ENCODE results near the gene ENGASE. TPM values are rescaled to one million over a fixed set of nuclear protein-coding genes. Genes with fewer than 3 reads are reported as not detected.

Gene ENGASE
- polyA plus RNA-seq, 1 donor: 21.0 TPM

GRCh38 chr17:79036596-79036995 is 38.0 kb upstream of the ENGASE start:
- DNase-seq: no peak

- no peak for DNase-seq
These were observed 36.0 kb upstream of the ENGASE start for GRCh38 chr17:79038545-79039135.

GRCh38 chr17:79039171-79039570 is 35.5 kb upstream of the ENGASE start:
- DNase-seq: no peak

- DNase-seq: no peak
These were observed 34.7 kb upstream of the ENGASE start for GRCh38 chr17:79039886-79040285.

- no peak for DNase-seq
These were observed 33.5 kb upstream of the ENGASE start for GRCh38 chr17:79041041-79041570.

GRCh38 chr17:79041723-79042420 is 32.8 kb upstream of the ENGASE start:
- no peak for DNase-seq

- DNase-seq: no peak
These were observed 32.0 kb upstream of the ENGASE start for GRCh38 chr17:79042421-79043190.

GRCh38 chr17:79043191-79043930 is 31.3 kb upstream of the ENGASE start:
- no peak for DNase-seq

- DNase-seq: no peak
These were observed 30.7 kb upstream of the ENGASE start for GRCh38 chr17:79043931-79044320.

GRCh38 chr17:79044462-79044861 is 30.2 kb upstream of the ENGASE start:
- no peak for DNase-seq

GRCh38 chr17:79045001-79045729 is 29.5 kb upstream of the ENGASE start:
- no peak for DNase-seq

- DNase-seq: peak; percentile 57
These were observed 28.8 kb upstream of the ENGASE start for GRCh38 chr17:79045842-79046196.

- DNase-seq: no peak
These were observed 28.3 kb upstream of the ENGASE start for GRCh38 chr17:79046197-79046915.

GRCh38 chr17:79046916-79047280 is 27.7 kb upstream of the ENGASE start:
- DNase-seq: no peak

- no peak for DNase-seq
These were observed 27.2 kb upstream of the ENGASE start for GRCh38 chr17:79047291-79047920.

GRCh38 chr17:79047923-79048825 is 26.4 kb upstream of the ENGASE start:
- DNase-seq: no peak

- no peak for DNase-seq
These were observed 25.5 kb upstream of the ENGASE start for GRCh38 chr17:79048826-79049755.

- DNase-seq: no peak
These were observed 24.8 kb upstream of the ENGASE start for GRCh38 chr17:79049821-79050220.

Data from left kidney (tissue), 2 donors.